Measurements from ENCODE around the gene TBC1D2B.

Gene TBC1D2B

DNA sequence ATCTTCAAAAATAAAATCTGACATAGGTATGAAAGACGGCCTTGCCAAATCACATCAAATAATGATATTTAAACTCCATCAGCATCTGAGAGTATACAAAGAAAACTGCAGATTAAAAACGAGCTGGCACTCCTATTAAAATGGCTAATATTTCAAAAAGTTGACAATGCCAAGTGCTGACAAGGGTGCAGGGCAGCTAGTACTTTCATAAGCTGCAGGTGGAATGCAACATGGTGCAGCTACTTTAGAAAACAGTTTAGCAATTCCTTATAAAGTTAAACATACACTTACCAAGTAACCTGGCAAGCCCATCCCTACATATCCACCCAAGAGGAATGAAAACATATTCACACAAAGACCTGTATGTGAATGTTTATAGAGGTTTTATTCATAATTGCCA, 23.0 kb downstream of the TBC1D2B start:
- no peak overlapping the region for H3K4me3 ChIP-seq (ENCODE audit: low read depth, low read length)
- TF ChIP-seq, protein P1, sequence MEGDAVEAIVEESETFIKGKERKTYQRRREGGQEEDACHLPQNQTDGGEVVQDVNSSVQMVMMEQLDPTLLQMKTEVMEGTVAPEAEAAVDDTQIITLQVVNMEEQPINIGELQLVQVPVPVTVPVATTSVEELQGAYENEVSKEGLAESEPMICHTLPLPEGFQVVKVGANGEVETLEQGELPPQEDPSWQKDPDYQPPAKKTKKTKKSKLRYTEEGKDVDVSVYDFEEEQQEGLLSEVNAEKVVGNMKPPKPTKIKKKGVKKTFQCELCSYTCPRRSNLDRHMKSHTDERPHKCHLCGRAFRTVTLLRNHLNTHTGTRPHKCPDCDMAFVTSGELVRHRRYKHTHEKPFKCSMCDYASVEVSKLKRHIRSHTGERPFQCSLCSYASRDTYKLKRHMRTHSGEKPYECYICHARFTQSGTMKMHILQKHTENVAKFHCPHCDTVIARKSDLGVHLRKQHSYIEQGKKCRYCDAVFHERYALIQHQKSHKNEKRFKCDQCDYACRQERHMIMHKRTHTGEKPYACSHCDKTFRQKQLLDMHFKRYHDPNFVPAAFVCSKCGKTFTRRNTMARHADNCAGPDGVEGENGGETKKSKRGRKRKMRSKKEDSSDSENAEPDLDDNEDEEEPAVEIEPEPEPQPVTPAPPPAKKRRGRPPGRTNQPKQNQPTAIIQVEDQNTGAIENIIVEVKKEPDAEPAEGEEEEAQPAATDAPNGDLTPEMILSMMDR (conservative IDR thresholded peaks at IDR 0.05; ENCODE audit: low read depth, low read length): no peak
- DNase-seq (ENCODE audit: low read depth): no peak

DNA sequence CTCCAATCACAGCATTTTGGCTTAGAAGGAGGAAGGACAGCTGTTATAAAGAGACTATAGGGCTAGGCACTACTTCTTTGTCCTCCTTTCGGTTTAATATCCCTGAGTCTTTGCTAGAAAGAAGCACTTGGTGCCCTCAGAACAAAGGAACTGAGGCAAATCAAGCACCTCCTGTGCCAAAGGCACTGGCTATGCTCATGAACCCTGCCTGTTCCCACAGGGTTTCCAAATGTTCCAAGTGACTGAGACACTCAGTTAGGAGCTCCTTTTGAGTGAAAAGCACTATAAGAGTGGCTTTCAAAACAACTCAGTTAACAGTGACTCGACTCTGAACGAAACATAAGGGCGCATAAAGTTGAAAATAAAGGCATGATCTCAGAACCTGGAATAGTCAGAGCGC, 25.0 kb downstream of the TBC1D2B start:
- DNase-seq (ENCODE audit: low read depth): no peak
- no peak overlapping the region for H3K4me3 ChIP-seq (ENCODE audit: low read depth, low read length)

DNA sequence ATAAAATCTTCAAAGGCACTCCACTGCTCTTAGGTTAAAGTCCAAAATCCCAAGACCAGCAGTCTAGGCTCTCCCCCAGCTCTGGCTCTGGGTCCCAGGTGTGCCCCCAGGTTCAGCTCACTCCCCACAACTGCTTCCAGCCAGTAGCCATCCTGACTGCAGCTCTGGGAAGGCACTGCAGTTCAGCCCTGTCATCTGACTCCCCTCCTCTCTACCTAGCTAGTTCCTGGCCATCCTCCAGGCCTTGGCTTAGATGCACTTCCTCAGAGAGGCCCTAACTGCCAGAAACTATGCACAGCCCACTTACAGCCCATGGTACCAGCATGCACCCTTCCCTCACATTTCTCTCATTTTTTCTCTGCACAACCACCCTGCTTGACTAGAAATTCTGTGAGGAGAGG, 25.5 kb downstream of the TBC1D2B start:
- H3K4me3 ChIP-seq (ENCODE audit: low read depth, low read length): no peak overlapping the region
- peak; percentile 79 for DNase-seq (ENCODE audit: low read depth)
- TF ChIP-seq, protein P1 (conservative IDR thresholded peaks at IDR 0.05; ENCODE audit: low read depth, low read length): no peak

More for the DNA sequence above, 25.0 kb downstream of the TBC1D2B start:
- TF ChIP-seq, protein P1 (conservative IDR thresholded peaks at IDR 0.05; ENCODE audit: low read depth, low read length): no peak

DNA sequence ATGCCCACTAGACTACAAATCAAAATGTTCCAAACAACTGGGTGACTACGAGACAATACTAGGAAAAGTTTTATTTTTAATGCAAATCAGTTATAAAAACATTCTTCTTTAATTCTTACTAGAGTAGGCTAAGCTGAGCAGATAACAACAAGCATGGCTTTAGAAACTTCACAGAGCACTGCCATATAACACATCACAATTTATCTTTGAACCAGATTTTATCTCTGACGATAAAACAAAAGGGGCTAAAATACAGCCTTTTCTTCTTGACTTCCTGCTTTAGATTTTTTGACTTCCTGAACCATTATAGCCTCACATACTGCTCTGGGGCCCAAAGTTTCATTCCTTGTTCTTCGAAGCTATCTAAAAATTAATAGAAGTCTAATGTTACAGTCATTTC, 25.9 kb downstream of the TBC1D2B start:
- TF ChIP-seq, protein P1 (conservative IDR thresholded peaks at IDR 0.05; ENCODE audit: low read depth, low read length): no peak
- H3K4me3 ChIP-seq (ENCODE audit: low read depth, low read length): no peak overlapping the region
- DNase-seq (ENCODE audit: low read depth): no peak

DNA sequence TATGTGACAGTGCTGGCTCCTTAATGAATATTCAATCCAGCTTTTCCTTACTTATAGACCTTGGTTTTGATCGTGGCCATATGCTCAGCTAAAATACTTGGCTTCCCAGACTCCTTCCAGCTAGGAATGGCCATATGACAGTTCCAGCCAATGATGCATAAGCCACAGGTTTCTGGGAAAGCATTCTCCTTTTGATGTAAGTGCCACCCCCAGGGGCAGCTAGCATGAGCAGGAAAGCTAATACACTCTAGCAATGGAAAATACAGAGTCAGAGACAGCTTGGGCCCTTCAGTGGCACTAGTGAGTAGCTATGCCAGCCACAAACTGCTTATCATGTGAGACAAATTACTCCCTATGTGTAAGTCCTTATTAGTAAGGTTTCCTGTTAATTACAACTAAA, 26.7 kb downstream of the TBC1D2B start:
- DNase-seq (ENCODE audit: low read depth): no peak
- H3K4me3 ChIP-seq (ENCODE audit: low read depth, low read length): no peak overlapping the region
- TF ChIP-seq, protein P1 (conservative IDR thresholded peaks at IDR 0.05; ENCODE audit: low read depth, low read length): no peak

DNA sequence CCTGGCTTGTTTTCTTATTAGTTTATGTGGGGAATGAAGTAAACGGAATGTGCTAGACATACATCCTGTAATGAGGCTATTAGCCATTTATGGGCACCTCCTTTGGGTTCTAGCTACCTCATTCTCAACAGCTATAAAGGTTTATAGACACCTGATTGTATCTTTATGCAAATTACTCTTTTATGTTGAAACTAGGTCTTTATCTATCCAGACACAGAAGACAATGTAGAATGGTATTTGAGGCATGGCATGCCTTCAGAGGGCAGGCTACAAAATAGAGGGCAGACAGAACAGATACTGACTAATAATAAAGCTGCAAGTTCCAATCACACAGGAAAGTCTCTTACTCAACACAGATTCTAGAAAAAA, 27.1 kb downstream of the TBC1D2B start:
- DNase-seq (ENCODE audit: low read depth): no peak
- TF ChIP-seq, protein P1 (conservative IDR thresholded peaks at IDR 0.05; ENCODE audit: low read depth, low read length): no peak
- H3K4me3 ChIP-seq (ENCODE audit: low read depth, low read length): no peak overlapping the region

DNA sequence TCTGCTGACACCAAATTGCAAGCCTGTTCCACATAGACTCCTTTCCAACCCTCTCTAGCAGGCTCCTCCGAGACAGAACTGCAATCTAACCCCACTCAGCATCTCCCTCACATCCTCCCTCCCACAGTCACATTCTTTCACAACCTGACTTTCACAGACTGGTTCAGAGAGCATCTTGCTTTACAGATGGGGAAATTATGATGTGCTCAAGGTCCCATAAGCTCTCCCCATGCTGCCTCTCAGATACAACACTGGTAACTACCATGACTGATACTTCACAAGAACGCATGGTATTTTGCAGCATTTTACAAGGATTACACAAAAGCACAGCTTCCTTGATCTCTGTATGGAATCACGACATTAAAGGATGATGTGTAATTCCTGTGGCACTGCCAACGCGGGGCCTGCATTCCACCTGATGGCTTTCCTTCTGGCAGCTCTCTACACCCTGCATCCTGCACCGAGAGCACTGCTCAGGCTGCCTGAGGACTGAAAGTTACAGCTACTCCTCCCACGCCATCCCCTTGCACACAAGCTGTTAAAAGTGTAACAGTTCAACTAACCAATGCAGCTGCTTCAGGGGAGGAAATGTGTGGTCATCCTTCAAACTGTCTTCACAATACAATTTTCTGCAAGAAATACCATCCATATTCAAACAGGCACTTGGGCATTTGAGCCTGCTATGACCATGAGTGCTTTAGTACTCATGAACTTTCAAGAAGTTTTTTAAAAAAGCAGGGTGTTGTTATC, 27.6 kb downstream of the TBC1D2B start:
- DNase-seq (ENCODE audit: low read depth): peak; percentile 79
- TF ChIP-seq, protein P1 (conservative IDR thresholded peaks at IDR 0.05; ENCODE audit: low read depth, low read length): no peak
- H3K4me3 ChIP-seq (ENCODE audit: low read depth, low read length): no peak overlapping the region

Measured in choroid plexus epithelial cell (primary cell).